Natural killer cell (primary cell): Measurements from ENCODE around the gene POU3F1. TPM values are rescaled to one million over a fixed set of nuclear protein-coding genes. Genes with fewer than 3 reads are reported as not detected.

Experiments used
- ATAC-seq, 3 donors: fragments of 150-1000 bp in 2 of 3; fragments of 200-7000 bp in 1 of 3; cut with Tn5 transposase; 1 replicate in 1 of 3; 2 replicates in 2 of 3; pipeline ENCODE4 v1.10.0; 2021; ENCODE audit warnings: mild to moderate bottlenecking in 2 of 3, moderate library complexity in 2 of 3
- DNase-seq, 2 donors: peaks; one replicate each; pipeline versions ENCODE4 v3.0.0 to v3.0.0-alpha.2; 2013 to 2021; ENCODE audit warnings: mixed read lengths in 1 of 2
- H3K27ac ChIP-seq: one replicate; pipeline ENCODE4 v1.5.1; 2013; ENCODE audit warnings: mild to moderate bottlenecking, low read length
- H3K27me3 ChIP-seq: one replicate; pipeline ENCODE4 v1.6.1; 2013; ENCODE audit warnings: low read length; ENCODE audit not compliant: control insufficient read depth, insufficient read depth
- H3K36me3 ChIP-seq: one replicate; pipeline ENCODE4 v1.6.1; 2013; ENCODE audit warnings: low read length; ENCODE audit not compliant: control insufficient read depth, insufficient read depth
- H3K4me1 ChIP-seq: one replicate; pipeline ENCODE4 v1.6.1; 2013; ENCODE audit warnings: low read length; ENCODE audit not compliant: control insufficient read depth, insufficient read depth
- H3K4me3 ChIP-seq: one replicate; pipeline ENCODE4 v1.5.1; 2013; ENCODE audit warnings: low read length
- H3K9me3 ChIP-seq: one replicate; pipeline ENCODE4 v1.6.1; 2013; ENCODE audit warnings: low read length; ENCODE audit not compliant: control insufficient read depth, insufficient read depth
- H3K27ac Mint-ChIP-seq, 2 donors: one replicate each; pipeline ENCODE4 v1.8.0; 2022; ENCODE audit warnings: mild to moderate bottlenecking in 2 of 2, mixed read lengths in 2 of 2, moderate library complexity in 1 of 2
- H3K27me3 Mint-ChIP-seq, 2 donors: one replicate each; pipeline ENCODE4 v1.8.0; 2022; ENCODE audit warnings: low read depth in 2 of 2, mixed read lengths in 2 of 2
- H3K36me3 Mint-ChIP-seq: one replicate; pipeline ENCODE4 v1.8.0; 2022; ENCODE audit warnings: mixed read lengths
- H3K4me1 Mint-ChIP-seq, 2 donors: one replicate each; pipeline ENCODE4 v1.8.0; 2022; ENCODE audit warnings: mixed read lengths in 2 of 2
- H3K4me3 Mint-ChIP-seq: one replicate; pipeline ENCODE4 v1.8.0; 2022; ENCODE audit warnings: mild to moderate bottlenecking, moderate library complexity, mixed read lengths
- H3K9me3 Mint-ChIP-seq, 2 donors: one replicate each; pipeline ENCODE4 v1.8.0; 2022; ENCODE audit warnings: mixed read lengths in 2 of 2
- WGBS: methylation state at CpG from one replicate; pipeline ENCODE4 v1.1.7; 2013; ENCODE audit warnings: missing lambda C conversion rate; ENCODE audit not compliant: insufficient coverage; 5-methylcytosine and 5-hydroxymethylcytosine counted together
- intact Hi-C: fragments of 100-400 bp; cut with micrococcal nuclease; formaldehyde crosslinking; loops from one replicate; pipeline ENCODE4 v1.14.2; 2022
- total RNA-seq, 4 donors: library from RNA; stranded (reverse); fragments of 120-200 nt in 1 of 4; gene quantifications; one replicate each; pipeline versions ENCODE4 v1.2.3 to v1.2.4, GENCODE V29; 2013 to 2022
- TF ChIP-seq, protein P1 (sequence below): fragments of 200-600 bp; IDR thresholded peaks from one replicate; pipeline ENCODE4 v1.8.0; 2022; ENCODE audit warnings: antibody characterized with exemption

POU3F1 gene
- total RNA-seq, 3 donors from 2014 or later (not counting 1 experiment from before 2014, with no cell fraction given) = 0.12 to 0.15 TPM; not detected in 1

- no peaks in the 10 kb centered on the region for H3K27me3 Mint-ChIP-seq
- peak overlapping the region; percentile 96 to 100 for H3K27ac Mint-ChIP-seq
- peaks cover 57 to 60% of the 10 kb centered on the region in 2 donors for H3K4me1 Mint-ChIP-seq
- no peaks in the 10 kb centered on the region for H3K9me3 Mint-ChIP-seq
- Histone ChIP-seq H3K36me3 (peaks cover 18% of the 10 kb centered on the region), H3K9me3 (no peaks in the 10 kb centered on the region), H3K27ac (peak overlapping the region; percentile 79), H3K4me1 (peaks cover 53% of the 10 kb centered on the region), H3K27me3 (no peaks in the 10 kb centered on the region), H3K4me3 (peak overlapping the region; percentile 65)
- TF ChIP-seq, protein P1, sequence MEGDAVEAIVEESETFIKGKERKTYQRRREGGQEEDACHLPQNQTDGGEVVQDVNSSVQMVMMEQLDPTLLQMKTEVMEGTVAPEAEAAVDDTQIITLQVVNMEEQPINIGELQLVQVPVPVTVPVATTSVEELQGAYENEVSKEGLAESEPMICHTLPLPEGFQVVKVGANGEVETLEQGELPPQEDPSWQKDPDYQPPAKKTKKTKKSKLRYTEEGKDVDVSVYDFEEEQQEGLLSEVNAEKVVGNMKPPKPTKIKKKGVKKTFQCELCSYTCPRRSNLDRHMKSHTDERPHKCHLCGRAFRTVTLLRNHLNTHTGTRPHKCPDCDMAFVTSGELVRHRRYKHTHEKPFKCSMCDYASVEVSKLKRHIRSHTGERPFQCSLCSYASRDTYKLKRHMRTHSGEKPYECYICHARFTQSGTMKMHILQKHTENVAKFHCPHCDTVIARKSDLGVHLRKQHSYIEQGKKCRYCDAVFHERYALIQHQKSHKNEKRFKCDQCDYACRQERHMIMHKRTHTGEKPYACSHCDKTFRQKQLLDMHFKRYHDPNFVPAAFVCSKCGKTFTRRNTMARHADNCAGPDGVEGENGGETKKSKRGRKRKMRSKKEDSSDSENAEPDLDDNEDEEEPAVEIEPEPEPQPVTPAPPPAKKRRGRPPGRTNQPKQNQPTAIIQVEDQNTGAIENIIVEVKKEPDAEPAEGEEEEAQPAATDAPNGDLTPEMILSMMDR = no peak
- no peaks in the 10 kb centered on the region for H3K36me3 Mint-ChIP-seq
- WGBS = 18% methylated on average over 4 of the region's 4 CpGs
- DNase-seq (no peak), ATAC-seq (no peak)
- peak overlapping the region; percentile 99 for H3K4me3 Mint-ChIP-seq
- intact Hi-C loops = loop anchor here (2.0 kb wide), 1 partner anchor 22 kb away; the partner anchor contains the start of gene SF3A3
Observed at GRCh38 chr1:38013227-38013622, 33.4 kb downstream of the POU3F1 start.

DNA sequence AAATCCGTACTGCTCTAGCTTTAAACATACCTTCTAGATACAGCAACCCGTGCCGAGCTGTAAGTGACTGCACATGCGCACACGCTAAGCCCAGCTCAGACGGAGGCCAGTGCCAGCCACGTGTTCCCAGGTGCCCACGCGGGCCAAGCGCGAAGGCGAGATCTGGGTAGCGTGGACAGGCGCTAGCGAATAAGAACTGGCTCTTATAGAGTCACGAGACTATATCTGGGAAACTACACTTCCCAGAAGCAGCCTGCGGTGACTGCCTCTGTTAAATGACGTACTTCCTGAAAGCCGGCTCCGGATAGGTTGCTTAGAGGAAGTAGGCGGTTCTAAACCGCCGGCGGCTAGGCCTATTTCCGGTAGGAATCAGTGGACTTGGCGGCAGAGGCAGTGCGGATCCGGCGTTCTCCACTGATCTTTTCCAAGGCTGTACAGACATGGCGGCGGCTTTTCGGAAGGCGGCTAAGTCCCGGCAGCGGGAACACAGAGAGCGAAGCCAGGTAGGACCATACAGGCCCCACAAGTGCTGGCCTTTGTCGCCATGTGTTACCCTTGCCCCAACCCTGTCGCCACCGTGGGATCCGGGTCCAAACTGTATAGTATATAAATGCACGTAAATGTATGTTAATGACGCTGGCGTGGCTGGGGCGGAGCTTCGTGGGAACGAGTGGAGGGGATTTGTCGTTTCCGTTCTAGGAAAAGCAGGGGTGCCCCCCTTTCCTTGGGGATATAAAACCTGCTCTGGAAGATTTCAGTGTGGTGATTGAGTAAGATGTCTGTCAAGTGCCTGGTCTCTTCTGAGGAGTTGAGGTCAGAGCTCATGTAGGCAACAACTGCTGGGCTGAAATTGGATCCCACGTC lies 34.0 kb downstream of the POU3F1 start, which contains the start of gene UTP11:
TSS of gene UTP11 (plus strand) at position 372 of the 864 bp plus-strand sequence. CDS start at position 441, 69 bp downstream.
- H3K9me3 Mint-ChIP-seq = no peaks in the 10 kb centered on the region
- intact Hi-C loops = loop anchor here (1.0 to 2.0 kb wide), 2 partner anchors 22 to 320 kb away; partner anchors contain the start of genes CDCA8 and SF3A3
- H3K9me3 ChIP-seq = no peaks in the 10 kb centered on the region
- no peaks in the 10 kb centered on the region for H3K27me3 ChIP-seq
- H3K4me3 ChIP-seq = peak within 1 kb of the TSS; percentile 65
- no peaks in the 10 kb centered on the region for H3K27me3 Mint-ChIP-seq
- H3K36me3 ChIP-seq = peaks cover 15% of the 10 kb centered on the region
- DNase-seq (peak; percentile 86 to 96), ATAC-seq (peak; percentile 78 to 94 (median 88))
- peak within 1 kb of the TSS; percentile 79 for H3K27ac ChIP-seq
- peaks cover 58% of the 10 kb centered on the region for H3K4me1 ChIP-seq
- H3K36me3 Mint-ChIP-seq = no peaks in the 10 kb centered on the region
- TF ChIP-seq, protein P1 = no peak
- 2% methylated on average over 49 of the region's 49 CpGs for WGBS
- peak within 1 kb of the TSS; percentile 99 for H3K4me3 Mint-ChIP-seq
- H3K4me1 Mint-ChIP-seq = peaks cover 57 to 60% of the 10 kb centered on the region in 2 donors
- H3K27ac Mint-ChIP-seq = peak within 1 kb of the TSS; percentile 96 to 100

GRCh38 chr1:38009841-38010180 lies 36.8 kb downstream of the POU3F1 start:
- no peaks in the 10 kb centered on the region for H3K36me3 ChIP-seq
- no peaks in the 10 kb centered on the region for H3K36me3 Mint-ChIP-seq
- intact Hi-C loops = loop anchor here (5.0 to 10.0 kb wide), 2 partner anchors 78 to 535 kb away; partner anchors contain the start of gene ZC3H12A
- peak overlapping the region; percentile 80 for H3K4me3 Mint-ChIP-seq
- no peak for ATAC-seq
- no peak for DNase-seq
- H3K4me3 ChIP-seq = no peak overlapping the region
- H3K27me3 ChIP-seq = no peaks in the 10 kb centered on the region
- no peaks in the 10 kb centered on the region for H3K9me3 Mint-ChIP-seq
- WGBS = 91% methylated on average over 5 of the region's 6 CpGs
- TF ChIP-seq, protein P1 = no peak
- no peaks in the 10 kb centered on the region for H3K9me3 ChIP-seq
- H3K4me1 Mint-ChIP-seq = peaks cover 58 to 68% of the 10 kb centered on the region in 2 donors
- H3K27me3 Mint-ChIP-seq = no peaks in the 10 kb centered on the region
- peak overlapping the region; percentile 96 to 100 for H3K27ac Mint-ChIP-seq
- peak overlapping the region; percentile 83 for H3K27ac ChIP-seq
- H3K4me1 ChIP-seq = peaks cover 80% of the 10 kb centered on the region
